GM12801 (cell line): ENCODE measurements around the gene CKMT2.

ENCODE experiments used
- TF ChIP-seq, protein P1 (sequence below): IDR thresholded peaks from one replicate; pipeline ENCODE4 v1.5.1; 2011; ENCODE audit warnings: control low read depth; ENCODE audit not compliant: insufficient read length; ENCODE audit errors: extremely low read depth

CKMT2 gene

DNA sequence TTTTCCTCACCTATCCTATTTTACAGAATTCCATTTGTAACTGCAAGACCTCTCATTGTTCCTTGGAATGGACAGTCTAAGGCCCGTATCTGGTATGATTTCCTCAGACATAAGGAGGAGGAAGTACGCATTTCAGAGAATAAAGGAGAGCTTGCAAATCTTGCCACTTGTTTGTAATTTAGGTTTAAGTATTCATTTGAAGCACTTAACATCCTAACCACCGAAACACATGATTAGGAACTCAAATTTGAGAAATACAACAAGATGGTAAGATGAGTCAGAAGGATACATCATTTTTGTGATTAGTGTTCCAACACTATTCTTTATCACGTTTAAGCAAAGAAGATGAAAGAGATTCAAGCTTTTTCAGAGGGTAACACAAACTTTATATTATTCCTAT is 64.4 kb downstream of the CKMT2 start:
- TF ChIP-seq, protein P1, sequence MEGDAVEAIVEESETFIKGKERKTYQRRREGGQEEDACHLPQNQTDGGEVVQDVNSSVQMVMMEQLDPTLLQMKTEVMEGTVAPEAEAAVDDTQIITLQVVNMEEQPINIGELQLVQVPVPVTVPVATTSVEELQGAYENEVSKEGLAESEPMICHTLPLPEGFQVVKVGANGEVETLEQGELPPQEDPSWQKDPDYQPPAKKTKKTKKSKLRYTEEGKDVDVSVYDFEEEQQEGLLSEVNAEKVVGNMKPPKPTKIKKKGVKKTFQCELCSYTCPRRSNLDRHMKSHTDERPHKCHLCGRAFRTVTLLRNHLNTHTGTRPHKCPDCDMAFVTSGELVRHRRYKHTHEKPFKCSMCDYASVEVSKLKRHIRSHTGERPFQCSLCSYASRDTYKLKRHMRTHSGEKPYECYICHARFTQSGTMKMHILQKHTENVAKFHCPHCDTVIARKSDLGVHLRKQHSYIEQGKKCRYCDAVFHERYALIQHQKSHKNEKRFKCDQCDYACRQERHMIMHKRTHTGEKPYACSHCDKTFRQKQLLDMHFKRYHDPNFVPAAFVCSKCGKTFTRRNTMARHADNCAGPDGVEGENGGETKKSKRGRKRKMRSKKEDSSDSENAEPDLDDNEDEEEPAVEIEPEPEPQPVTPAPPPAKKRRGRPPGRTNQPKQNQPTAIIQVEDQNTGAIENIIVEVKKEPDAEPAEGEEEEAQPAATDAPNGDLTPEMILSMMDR, result no peak

DNA sequence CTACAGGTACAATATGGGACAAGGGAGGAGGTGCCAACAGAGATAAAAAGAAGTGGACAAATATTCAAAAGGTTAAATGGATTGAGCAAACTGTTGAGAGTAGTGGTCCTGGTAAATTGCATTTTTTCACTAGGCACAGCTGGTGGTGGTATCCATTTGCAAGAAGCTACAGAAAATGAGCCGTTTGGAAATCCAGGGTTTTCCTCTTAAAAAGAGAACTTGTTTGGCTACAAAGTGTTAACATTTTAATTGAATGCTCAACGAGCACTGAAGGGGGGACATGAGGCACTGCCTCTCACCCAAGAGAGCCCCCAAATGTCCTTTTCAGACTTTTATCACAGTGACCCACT is 67.8 kb downstream of the CKMT2 start:
- TF ChIP-seq, protein P1, result no peak

DNA sequence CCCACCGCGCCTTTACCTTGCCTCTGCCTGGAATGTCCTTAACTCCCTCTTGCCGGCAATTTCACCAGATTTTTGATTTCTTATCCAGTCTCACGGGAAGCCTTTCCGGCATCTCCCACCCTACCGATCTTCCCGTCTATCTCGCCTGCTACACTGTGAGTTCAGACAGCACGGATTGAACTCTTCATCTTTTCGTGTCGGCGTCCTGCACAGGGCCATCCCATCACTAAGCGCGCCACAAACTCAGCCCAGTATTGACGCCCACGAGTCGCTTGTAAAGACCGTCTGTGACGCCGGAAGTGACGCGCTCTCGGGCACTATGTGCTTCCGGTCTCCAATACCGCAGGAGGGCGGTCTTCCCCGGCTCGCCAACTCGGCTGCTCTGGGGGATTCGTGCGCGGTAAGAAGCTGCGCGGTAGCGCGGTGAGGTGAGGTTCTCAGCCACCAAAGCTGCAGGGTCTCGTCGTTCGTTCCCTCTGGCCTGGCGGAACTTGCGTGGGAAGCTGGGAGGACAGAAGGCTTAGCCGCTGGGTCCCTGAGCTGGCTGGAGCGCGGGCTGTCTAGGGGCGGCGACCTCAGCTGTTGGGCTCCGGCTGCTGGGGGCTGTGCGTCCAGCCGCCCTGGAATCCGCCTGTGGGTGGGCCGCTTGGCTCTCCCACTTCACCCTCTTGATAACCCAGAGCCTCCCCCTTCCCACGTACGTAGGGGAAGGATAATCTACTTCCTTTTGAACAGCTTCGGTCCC is 68.3 kb downstream of the CKMT2 start, which contains the start of gene ZCCHC9:
Gene ZCCHC9 (plus strand): TSS at position 317 of the 745 bp plus-strand sequence. CDS start 3,171 bp downstream, outside the sequence.
- TF ChIP-seq, protein P1, result no peak

DNA sequence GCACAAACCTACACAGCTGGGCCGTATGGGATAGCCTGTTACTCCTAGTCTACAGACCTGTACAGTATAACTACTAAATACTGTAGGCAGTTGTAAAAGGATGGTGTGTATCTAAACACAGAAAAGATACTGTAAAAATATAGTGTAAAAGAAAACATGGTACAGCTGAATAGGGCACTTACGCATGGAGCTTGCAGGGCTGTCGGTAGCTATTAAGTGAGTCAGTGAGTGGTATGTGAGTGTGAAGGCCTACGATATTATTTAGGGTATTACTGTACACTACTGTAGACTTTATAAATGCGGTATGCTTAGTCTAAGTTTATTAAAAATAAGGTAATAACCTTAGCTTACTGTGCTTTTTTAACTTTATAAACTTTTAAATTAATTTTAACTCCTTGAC is 69.5 kb downstream of the CKMT2 start:
- TF ChIP-seq, protein P1, result no peak

DNA sequence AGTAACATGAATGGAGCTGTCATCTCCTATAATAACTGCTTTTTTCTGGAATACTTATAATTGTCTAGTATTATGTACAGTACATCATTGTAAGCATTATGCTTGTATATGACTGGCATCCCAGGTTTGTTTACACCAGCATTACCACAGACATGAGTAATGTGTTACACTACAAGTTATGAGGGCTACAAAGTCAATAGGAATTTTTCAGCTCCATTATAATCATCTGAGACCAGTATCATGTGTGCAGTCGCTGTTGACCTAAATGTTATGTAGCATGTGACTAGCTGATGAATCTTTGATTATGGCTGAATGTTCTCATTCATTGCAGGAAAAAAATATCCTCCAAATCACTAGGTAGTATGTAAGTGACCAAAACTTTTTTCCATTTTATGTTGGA is 70.4 kb downstream of the CKMT2 start:
- TF ChIP-seq, protein P1, result no peak

DNA sequence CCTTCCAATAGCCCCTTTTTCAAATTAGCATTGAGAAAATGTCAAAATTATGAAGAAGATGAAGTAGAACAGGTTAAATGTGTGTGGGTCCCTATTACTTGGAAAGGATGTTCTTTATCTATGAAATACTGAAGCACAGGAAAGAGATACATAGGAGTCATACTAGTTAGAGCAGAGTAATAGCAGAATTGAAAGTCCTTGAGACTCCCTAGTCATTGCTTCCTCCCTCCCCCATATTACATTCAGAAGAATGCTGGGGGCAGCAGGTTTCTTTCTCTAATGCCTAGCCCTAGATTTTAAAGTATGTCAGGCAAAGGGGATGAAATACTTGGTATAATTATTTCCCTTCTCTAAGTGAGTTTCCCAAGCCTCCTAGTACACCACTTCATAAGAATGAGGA is 72.7 kb downstream of the CKMT2 start:
- TF ChIP-seq, protein P1, result no peak

DNA sequence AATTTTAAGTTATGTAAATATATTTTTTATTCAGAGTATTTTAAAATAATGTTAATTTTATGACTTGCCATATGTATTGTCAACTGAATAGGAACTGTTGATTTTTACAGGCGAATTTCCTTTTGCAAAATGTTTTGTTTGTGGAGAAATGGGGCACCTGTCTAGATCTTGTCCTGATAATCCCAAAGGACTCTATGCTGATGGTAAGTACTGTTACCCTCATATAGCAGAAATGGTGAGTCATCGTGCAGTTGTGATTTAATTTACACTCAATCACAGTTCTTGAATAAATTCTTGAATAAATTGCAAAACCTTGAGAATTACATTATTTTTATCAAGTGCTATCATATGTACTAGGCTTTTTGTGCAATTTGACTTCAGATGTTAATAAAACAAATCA is 75.7 kb downstream of the CKMT2 start:
- TF ChIP-seq, protein P1, result no peak
